Measurements from ENCODE around the gene EBF4.

DNA sequence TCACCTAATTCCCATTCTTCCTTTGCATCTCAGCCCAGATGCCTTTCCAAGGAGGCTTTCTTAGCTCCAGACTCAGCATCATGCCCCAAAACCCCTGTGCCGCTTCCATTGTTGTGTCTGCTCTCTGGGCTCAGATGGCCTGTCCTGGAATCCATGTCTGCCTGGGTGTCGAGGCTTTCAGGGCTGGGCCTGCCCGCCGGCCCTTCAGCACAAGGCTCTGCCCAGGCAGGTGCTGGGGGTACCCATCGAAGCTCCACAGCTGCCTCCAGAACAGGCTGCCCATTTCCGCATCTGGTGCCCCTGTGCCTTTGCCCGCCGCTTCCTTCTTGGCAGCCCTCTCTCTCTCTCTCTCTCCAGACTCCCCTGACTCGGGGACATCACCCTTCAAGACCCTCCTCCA, 106.7 kb downstream of the EBF4 start:
- TF ChIP-seq POLR2A (IDR thresholded peaks at IDR 0.05), result no peak
- TF ChIP-seq, protein P1, sequence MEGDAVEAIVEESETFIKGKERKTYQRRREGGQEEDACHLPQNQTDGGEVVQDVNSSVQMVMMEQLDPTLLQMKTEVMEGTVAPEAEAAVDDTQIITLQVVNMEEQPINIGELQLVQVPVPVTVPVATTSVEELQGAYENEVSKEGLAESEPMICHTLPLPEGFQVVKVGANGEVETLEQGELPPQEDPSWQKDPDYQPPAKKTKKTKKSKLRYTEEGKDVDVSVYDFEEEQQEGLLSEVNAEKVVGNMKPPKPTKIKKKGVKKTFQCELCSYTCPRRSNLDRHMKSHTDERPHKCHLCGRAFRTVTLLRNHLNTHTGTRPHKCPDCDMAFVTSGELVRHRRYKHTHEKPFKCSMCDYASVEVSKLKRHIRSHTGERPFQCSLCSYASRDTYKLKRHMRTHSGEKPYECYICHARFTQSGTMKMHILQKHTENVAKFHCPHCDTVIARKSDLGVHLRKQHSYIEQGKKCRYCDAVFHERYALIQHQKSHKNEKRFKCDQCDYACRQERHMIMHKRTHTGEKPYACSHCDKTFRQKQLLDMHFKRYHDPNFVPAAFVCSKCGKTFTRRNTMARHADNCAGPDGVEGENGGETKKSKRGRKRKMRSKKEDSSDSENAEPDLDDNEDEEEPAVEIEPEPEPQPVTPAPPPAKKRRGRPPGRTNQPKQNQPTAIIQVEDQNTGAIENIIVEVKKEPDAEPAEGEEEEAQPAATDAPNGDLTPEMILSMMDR (IDR thresholded peaks at IDR 0.05), result no peak

Measured in right lobe of liver (tissue), 4 donors.